Right ventricle myocardium inferior (tissue), 1 donor: ENCODE results near the gene LZTS2. TPM values are rescaled to one million over a fixed set of nuclear protein-coding genes. Genes with fewer than 3 reads are reported as not detected.

Source experiments
- ATAC-seq: fragments of 200-7000 bp; cut with Tn5 transposase; one replicate; pipeline ENCODE4 v1.9.1; 2020; ENCODE audit warnings: mild to moderate bottlenecking, moderate library complexity
- DNase-seq: peaks from one replicate; pipeline ENCODE4 v3.0.0; 2021; ENCODE audit errors: missing footprints
- intact Hi-C: fragments of 100-400 bp; cut with DNase I; formaldehyde crosslinking; loops from one replicate; pipeline ENCODE4 v1.11.0; 2022
- total RNA-seq: library from RNA; stranded (reverse); fragmentation: NEBNext Ultra II Directional; extraction: Animal tissue kit (Norgen Biotek cat#: 25700); gene quantifications from one replicate; pipeline ENCODE4 v1.2.1, GENCODE V29; 2021
- donor health status: DM: no; HTN: yes; CAD: no; lungs with severe emphysema.

Gene LZTS2
- total RNA-seq, 1 donor from 2014 or later = 43.4 TPM

- ATAC-seq = no peak
- intact Hi-C loops = no loop called here
- peak; percentile 46 for DNase-seq
Observed at GRCh38 chr10:101007915-101008822, 8.6 kb downstream of the LZTS2 start.

DNA sequence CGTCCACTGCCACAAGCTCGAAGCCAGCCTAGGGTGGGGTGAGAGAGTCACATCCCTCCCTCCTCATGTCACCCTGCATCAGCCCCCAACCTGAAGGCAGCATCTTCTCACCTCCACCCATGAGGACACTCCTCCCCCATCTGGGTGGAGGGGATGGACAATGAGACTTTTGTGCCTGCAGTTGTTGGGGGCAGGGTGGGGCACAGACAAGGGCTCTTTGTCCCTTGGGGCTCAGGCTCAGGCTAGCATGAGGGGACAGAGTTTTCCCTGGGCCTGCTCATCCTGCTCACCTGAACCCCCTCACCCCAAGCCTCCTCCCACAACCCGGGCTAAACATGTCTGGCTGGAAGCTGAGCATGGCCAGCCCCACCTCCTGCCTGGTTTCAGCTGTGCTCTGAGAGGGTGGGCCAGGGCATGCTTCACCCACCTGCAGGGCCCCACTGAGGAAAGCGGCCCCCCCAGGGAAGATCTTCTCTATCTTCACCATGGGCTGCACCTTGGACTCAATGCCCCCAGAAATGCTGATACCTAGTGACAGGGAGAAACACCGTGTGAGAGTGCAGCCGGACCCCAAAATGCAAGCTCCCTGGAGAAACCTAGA, 9.3 kb downstream of the LZTS2 start:
- ATAC-seq (no peak), DNase-seq (no peak)
- intact Hi-C loops = no loop called here

GRCh38 chr10:101010329-101010728, 10.7 kb downstream of the LZTS2 start:
- intact Hi-C loops = loop anchor here (10.0 kb wide), 1 partner anchor 446 kb away; no protein-coding TSS in a partner anchor
- DNase-seq (no peak), ATAC-seq (no peak)

GRCh38 chr10:101011517-101012423, 12.2 kb downstream of the LZTS2 start:
- DNase-seq (no peak), ATAC-seq (no peak)
- intact Hi-C loops = loop anchor here (1.0 to 10.0 kb wide), 2 partner anchors 12 to 447 kb away; partner anchors contain the start of gene LZTS2

DNA sequence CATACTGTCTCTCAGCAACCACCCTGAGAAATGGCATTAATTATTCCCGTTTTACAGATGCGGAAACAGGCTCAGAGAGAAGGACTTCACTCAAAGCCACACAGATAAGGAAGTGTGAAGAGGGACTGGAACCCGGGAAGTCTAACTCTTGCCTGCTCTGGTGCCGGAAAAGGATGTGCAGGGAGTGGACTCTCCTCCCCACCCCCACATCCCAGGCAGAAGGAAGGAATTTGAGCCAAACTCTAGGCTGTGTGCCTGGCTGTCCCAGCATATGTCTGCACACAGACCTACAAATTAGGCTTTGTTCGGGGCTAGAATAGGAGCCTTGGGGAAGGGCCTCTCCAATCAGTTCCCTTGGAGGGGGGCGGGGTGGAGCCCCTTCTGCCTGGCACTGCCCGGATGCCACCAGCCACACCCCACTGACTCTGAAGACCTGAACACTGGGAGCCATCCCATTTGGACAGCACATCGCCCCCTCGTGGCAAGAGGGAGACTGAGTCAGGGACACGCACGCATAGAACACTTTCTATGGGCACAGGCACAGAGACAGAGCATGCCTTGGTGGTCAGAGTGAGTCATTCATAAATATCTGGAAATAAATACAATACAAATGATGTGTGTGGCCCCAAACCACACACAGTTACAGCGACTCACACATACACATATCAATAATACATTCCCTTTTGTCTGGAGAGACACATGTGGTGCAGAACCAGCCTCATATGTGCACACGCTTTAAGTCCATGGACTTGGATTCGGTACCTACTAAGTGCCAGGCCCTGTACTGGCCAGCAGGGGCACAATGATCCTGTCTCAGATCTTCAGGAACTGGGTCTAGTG, 13.1 kb downstream of the LZTS2 start:
- intact Hi-C loops = loop anchor here (1.0 to 10.0 kb wide), 2 partner anchors 13 to 448 kb away; partner anchors contain the start of gene LZTS2
- peak; percentile 92 for ATAC-seq
- DNase-seq = peak; percentile 91

DNA sequence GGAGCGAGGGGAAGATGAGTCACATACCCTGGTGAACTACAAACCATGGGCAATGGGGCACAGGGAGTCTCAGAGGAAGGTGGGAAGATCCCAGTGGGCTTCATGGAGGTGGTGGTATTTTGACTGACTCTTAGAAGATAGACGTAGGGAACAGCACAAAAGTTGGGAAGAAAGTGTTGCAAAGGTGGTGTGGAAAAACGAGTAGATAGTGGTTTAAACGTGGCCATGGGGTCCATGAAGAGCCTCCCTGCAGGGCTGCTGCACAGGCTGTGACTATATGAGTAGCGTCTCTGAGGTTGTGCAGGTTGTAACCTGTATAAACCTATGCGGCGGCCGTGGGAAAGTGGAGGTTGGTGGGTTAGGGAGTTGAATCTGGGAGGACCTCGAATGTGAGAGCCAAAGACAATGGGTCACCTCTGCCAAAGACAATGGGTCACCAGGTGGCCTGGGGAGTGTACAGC, 13.8 kb downstream of the LZTS2 start:
- no peak for ATAC-seq
- intact Hi-C loops = loop anchor here (10.0 kb wide), 1 partner anchor 449 kb away; no protein-coding TSS in a partner anchor
- no peak for DNase-seq

DNA sequence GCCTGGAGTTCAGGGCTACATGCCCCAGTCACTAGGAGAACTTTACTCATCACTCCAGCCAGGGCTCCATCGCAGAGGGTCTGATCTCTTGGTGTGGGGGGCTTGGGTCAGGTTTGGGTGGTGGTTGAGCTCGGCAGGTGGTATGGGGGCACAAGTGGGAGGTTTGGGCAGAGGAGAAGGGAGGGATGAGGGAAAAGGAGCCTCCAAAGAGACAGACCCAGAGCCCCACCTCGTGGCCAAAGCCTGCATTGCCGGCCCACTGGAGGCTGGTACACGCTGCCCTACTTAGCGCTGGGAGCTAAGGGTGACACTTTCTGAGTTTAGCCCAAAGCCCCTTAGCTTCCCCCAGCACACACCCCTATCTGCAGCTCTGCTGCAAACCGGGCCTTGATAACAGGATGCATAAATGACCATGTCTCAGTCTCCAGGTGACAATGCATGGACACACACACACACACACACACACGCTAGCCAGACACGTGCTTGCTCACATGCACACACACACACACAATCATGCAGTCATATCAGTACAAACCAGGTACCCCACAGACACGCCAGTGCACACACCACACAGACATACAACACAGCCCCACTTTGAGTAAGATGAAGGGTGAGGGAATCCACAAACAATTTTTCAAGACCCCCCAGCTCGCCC, 14.7 kb downstream of the LZTS2 start:
- intact Hi-C loops = loop anchor here (1.0 to 10.0 kb wide), 3 partner anchors 20 to 450 kb away; partner anchors contain the start of gene SEMA4G

GRCh38 chr10:101014966-101015581, 15.5 kb downstream of the LZTS2 start:
- ATAC-seq = no peak
- DNase-seq = no peak
- intact Hi-C loops = loop anchor here (1.0 to 10.0 kb wide), 3 partner anchors 21 to 450 kb away; partner anchors contain the start of gene SEMA4G

More for the DNA sequence above, 14.7 kb downstream of the LZTS2 start:
- ATAC-seq (peak; percentile 68), DNase-seq (peak; percentile 92)

DNA sequence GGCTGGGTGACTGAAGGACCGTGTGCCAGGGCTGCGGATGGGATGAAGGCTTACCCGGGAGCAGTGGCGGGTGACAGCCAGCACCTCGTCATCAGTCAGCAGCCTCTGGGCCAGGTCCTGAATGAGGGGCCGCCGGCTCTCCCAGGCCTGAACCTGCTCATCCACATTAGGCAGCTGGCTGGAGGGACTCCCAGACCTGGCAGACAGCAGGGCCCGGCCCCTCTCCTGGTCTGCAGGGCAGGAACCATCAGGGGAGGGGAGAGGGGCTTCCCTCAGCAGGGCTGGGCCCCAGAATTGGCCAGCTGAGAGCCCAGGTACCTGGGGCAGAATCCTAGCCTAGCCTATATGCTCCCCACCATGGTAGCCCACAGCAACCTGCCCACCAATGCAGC, 16.0 kb downstream of the LZTS2 start:
- intact Hi-C loops = loop anchor here (2.0 to 10.0 kb wide), 2 partner anchors 47 to 451 kb away; partner anchors contain the start of gene SEMA4G
- ATAC-seq (no peak), DNase-seq (peak; percentile 47)

DNA sequence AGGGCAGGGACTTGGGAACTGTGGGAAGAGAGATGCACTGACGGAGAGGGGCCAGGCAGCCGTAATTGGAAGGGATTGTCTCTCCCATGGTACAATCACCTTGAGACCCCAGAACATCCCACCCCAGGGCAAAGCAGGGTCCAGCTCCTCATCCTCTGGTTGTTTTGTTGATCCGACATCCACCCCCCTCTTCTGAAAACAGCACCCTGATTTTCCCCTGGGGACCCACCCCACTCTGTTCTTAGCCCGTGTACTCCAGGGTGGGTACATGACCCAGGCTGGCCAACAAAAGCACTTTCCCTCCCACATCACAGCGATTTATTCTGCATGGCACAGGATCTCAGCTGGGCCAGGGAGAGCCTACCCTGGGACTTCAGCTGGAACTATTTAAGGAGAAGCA, 17.2 kb downstream of the LZTS2 start:
- intact Hi-C loops = loop anchor here (10.0 kb wide), 1 partner anchor 452 kb away; no protein-coding TSS in a partner anchor
- no peak for ATAC-seq
- no peak for DNase-seq

GRCh38 chr10:101018118-101018599, 18.6 kb downstream of the LZTS2 start:
- peak; percentile 48 for DNase-seq
- intact Hi-C loops = loop anchor here (10.0 kb wide), 1 partner anchor 453 kb away; no protein-coding TSS in a partner anchor
- ATAC-seq = peak; percentile 7

DNA sequence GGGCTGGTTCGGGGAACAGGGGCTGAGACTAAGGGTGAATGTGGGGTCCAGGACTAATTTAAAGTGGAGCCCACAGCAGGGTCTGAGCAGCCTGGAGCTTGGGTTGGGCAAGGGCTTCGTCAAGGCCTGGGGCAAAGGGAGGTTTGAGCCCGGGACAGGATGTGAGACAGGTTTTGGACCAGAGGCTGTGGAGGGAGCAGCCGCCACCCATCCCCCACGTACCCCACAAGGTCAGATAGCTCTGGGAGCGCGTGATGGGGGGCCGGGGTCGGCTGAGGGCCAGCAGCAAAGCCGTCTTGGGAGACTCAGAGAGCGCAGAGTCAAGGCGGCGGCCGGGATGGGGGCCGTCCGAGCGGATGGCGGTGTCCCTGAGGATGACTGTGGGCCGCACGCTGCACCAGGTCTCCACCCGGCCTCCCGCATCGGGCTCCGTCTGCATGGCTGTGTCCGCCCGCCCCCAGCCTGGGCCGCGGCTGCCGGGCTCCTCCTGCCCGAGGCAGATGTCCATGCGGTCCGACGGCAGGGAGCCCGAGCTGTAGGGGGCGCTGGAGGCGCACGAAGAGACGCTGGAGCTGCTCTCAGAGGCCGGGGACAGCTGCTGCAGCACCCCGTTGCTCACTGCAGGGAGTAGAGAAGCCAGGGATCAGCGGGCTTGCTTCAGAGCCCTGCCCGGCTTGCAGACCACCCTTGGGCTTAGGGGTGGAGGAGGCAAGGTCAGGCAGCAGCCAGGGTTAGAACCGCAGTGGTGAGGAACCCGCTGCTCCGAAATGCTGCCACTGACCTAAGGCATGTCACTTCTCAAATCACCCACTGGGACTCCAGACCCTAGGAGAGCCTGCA, 19.2 kb downstream of the LZTS2 start:
- ATAC-seq (peak; percentile 69), DNase-seq (peak; percentile 90)
- intact Hi-C loops = loop anchor here (10.0 kb wide), 1 partner anchor 454 kb away; no protein-coding TSS in a partner anchor

- no peak for ATAC-seq
- DNase-seq = no peak
- intact Hi-C loops = loop anchor here (10.0 kb wide), 1 partner anchor 455 kb away; no protein-coding TSS in a partner anchor
Observed at GRCh38 chr10:101019440-101019703, 19.8 kb downstream of the LZTS2 start.

GRCh38 chr10:101020427-101021075, 20.9 kb downstream of the LZTS2 start:
- ATAC-seq (no peak), DNase-seq (no peak)
- intact Hi-C loops = no loop called here

DNA sequence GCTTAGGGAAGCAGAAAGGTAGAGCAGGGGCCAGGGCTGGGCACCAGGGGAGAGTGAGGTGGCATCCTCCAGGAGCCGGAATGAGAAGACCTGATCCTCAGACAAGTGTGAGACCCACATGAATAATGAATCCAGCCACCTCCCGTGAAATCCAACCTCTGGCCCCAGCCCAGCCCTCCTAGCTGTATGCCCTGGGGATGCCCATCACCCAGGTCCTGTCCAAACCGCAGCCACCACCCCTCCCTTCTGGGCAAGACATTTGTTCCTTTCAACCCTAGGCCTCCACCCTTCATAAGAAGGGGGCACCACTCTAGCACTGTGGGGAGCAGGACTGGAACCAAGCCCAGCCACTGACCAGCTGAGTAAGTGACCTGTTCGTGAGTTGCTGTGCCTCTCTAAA, 21.6 kb downstream of the LZTS2 start:
- DNase-seq (peak; percentile 58), ATAC-seq (no peak)
- intact Hi-C loops = no loop called here
